K562 (cell line): Measurements from ENCODE around the gene GTF3C1.

Experiments
- BRCA1 ChIP-seq, 2 experiments: fragments of 450-650 bp in 1 of 2; sonication (generic) in 1 of 2; formaldehyde crosslinking in 1 of 2; IDR thresholded peaks; 2 replicates each; pipeline versions ENCODE4 v1.5.0 to v1.6.1; 2017 to 2020; ENCODE audit warnings: mild to moderate bottlenecking in 1 of 2, missing genetic modification reagents in 1 of 2
- RBBP5 ChIP-seq: fragments of 200-600 bp; sonication (generic); IDR thresholded peaks from 2 replicates; pipeline ENCODE4 v1.6.1; 2012; ENCODE audit warnings: borderline replicate concordance, mild to moderate bottlenecking, low read length, control low read depth, inconsistent platforms; ENCODE audit not compliant: insufficient read depth, poor library complexity, severe bottlenecking

DNA sequence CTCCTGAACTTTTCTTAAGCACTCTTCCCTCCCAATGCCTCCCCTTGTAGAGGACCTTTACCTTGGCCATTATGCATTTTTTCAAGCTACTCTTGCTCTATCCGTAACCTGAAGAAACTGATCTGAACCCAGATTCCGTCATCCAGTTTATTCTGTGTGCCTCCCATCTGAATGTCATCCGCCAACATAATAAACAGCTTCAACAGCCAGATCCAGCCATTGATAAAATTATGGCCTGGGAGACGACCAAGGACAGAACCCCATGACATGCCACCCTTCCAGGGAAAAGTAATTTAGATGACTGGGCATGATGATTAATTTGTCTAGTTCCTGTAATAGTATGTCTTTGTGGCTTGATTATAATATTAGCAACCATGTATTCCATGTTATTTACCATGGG, 42.1 kb upstream of the GTF3C1 start:
- TF ChIP-seq RBBP5 (no peak), BRCA1 (IDR thresholded peaks at IDR 0.05) (no peak), BRCA1 (CRISPR knock-in tag; IDR thresholded peaks at IDR 0.05) (no peak)
